Muscle of leg (tissue), 11 donors: ENCODE measurements around the gene IGF1R. TPM values are rescaled to one million over a fixed set of nuclear protein-coding genes. Genes with fewer than 3 reads are reported as not detected.

ENCODE experiments used
- DNase-seq: peaks from one replicate; pipeline ENCODE4 v3.0.0; 2013
- H3K27ac ChIP-seq: one replicate; pipeline ENCODE4 v1.5.1; 2013; ENCODE audit warnings: mild to moderate bottlenecking, low read length, control low read depth
- H3K27me3 ChIP-seq: one replicate; pipeline ENCODE4 v1.6.1; 2013; ENCODE audit warnings: low read length; ENCODE audit not compliant: control insufficient read depth, insufficient read depth
- H3K36me3 ChIP-seq: one replicate; pipeline ENCODE4 v1.6.1; 2013; ENCODE audit warnings: low read length; ENCODE audit not compliant: control insufficient read depth, insufficient read depth
- H3K4me1 ChIP-seq: one replicate; pipeline ENCODE4 v1.6.1; 2013; ENCODE audit warnings: low read length; ENCODE audit not compliant: control insufficient read depth, insufficient read depth
- H3K4me3 ChIP-seq: one replicate; pipeline ENCODE4 v1.5.1; 2013; ENCODE audit warnings: low read length, control low read depth
- H3K9me3 ChIP-seq: replicated peaks from 2 replicates; pipeline ENCODE4 v1.6.1; 2013; ENCODE audit warnings: low read depth, low read length; ENCODE audit not compliant: control insufficient read depth
- WGBS: methylation state at CpG from one replicate; pipeline ENCODE4 v1.1.5; 2013; ENCODE audit warnings: missing lambda C conversion rate; ENCODE audit not compliant: insufficient coverage; 5-methylcytosine and 5-hydroxymethylcytosine counted together
- polyA plus RNA-seq, 8 donors: library from polyadenylated mRNA; unstranded; fragments of 120-200 nt; gene quantifications; one replicate each; pipeline versions ENCODE4 v1.2.1 to v1.2.3, GENCODE V29; 2013; ENCODE audit warnings: inconsistent platforms in 1 of 8, low replicate concordance in 1 of 8; ENCODE audit not compliant: insufficient read length in 8 of 8, insufficient read depth in 1 of 8
- total RNA-seq: library from RNA; stranded (reverse); fragments of 120-200 nt; gene quantifications from one replicate; pipeline ENCODE4 v1.2.4, GENCODE V29; 2013

The IGF1R gene
- total and polyA plus RNA-seq, 9 donors, result 13.0 to 19.7 (median 18.3) TPM

GRCh38 chr15:98794211-98794610, 145.9 kb downstream of the IGF1R start:
- DNase-seq, result no peak
- Histone ChIP-seq H3K4me1 (peaks cover 9% of the 10 kb centered on the region), H3K27ac (no peak overlapping the region), H3K27me3 (no peaks in the 10 kb centered on the region), H3K4me3 (no peak overlapping the region), H3K9me3 (no peaks in the 10 kb centered on the region), H3K36me3 (no peaks in the 10 kb centered on the region)
- WGBS, result 92% methylated on average over 2 of the region's 4 CpGs

GRCh38 chr15:98794748-98795147, 146.4 kb downstream of the IGF1R start:
- H3K4me1 ChIP-seq, result peaks cover 14% of the 10 kb centered on the region
- H3K9me3 ChIP-seq, result no peaks in the 10 kb centered on the region
- H3K27me3 ChIP-seq, result no peaks in the 10 kb centered on the region
- no peak overlapping the region for H3K4me3 ChIP-seq
- H3K27ac ChIP-seq, result no peak overlapping the region
- DNase-seq, result no peak
- no CpG with 5 or more reads among the region's 3 CpGs for WGBS
- H3K36me3 ChIP-seq, result no peaks in the 10 kb centered on the region

DNA sequence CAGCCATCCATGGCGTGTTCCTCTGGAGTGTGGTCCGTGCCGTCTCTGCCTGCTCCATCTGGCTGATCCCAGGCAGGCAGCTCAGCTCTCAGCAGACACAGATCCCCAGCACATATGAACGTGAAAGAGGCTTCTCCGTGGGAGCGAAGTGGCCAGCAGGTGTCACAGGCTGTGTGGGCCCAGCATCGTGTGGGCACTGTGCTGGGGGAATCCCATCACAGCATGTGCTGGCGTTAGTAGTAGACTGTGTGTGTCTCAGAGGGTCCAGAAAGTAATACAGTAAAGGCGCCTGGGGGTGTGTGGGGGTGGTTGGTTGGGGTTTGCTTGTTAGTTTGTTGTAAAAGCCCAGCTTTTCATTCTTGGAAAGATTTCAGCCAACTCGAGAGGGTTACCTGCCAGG, 147.6 kb downstream of the IGF1R start:
- H3K36me3 ChIP-seq, result no peaks in the 10 kb centered on the region
- no peak overlapping the region for H3K4me3 ChIP-seq
- H3K4me1 ChIP-seq, result peaks cover 22% of the 10 kb centered on the region
- WGBS, result 71% methylated on average over 7 of the region's 10 CpGs
- no peaks in the 10 kb centered on the region for H3K27me3 ChIP-seq
- H3K27ac ChIP-seq, result no peak overlapping the region
- H3K9me3 ChIP-seq, result no peaks in the 10 kb centered on the region
- no peak for DNase-seq

- H3K36me3 ChIP-seq, result no peaks in the 10 kb centered on the region
- no peaks in the 10 kb centered on the region for H3K27me3 ChIP-seq
- no peak for DNase-seq
- peaks cover 31% of the 10 kb centered on the region for H3K4me1 ChIP-seq
- H3K4me3 ChIP-seq, result no peak overlapping the region
- WGBS, result 81% methylated on average over 9 of the region's 12 CpGs
- H3K27ac ChIP-seq, result no peak overlapping the region
- H3K9me3 ChIP-seq, result no peaks in the 10 kb centered on the region
These were observed 148.5 kb downstream of the IGF1R start for GRCh38 chr15:98796685-98797357.

DNA sequence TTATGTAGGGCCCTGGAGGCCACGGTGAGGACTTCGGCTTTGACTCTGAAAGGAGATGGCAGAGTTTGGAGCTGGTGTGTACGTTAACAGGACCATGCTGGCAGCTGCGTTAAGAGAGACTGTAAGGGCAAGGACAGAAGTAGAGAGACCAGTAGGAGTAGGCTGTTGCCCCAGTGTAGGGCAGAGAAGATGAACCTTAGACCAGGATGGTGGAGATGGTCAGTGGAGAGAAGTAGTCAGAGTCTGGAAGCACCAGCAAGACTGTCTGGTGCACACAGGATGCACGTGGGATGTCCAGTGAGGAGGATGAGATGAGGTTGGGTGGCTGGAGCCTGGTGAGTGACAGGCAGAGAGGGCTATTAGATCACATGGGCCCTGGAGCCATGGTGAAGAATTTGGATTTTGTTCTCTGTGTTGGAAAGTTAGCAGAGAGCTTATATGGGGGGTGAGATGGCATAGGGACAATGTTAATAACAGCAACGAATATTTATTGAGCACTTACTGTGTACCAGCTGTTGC, 150.1 kb downstream of the IGF1R start:
- no peak for DNase-seq
- no peaks in the 10 kb centered on the region for H3K9me3 ChIP-seq
- no peak overlapping the region for H3K27ac ChIP-seq
- 91% methylated on average over 6 of the region's 6 CpGs for WGBS
- H3K27me3 ChIP-seq, result no peaks in the 10 kb centered on the region
- H3K4me1 ChIP-seq, result peaks cover 35% of the 10 kb centered on the region
- H3K4me3 ChIP-seq, result no peak overlapping the region
- no peaks in the 10 kb centered on the region for H3K36me3 ChIP-seq

- peak; percentile 30 for DNase-seq
These were observed 151.4 kb downstream of the IGF1R start for GRCh38 chr15:98799461-98800390.

DNA sequence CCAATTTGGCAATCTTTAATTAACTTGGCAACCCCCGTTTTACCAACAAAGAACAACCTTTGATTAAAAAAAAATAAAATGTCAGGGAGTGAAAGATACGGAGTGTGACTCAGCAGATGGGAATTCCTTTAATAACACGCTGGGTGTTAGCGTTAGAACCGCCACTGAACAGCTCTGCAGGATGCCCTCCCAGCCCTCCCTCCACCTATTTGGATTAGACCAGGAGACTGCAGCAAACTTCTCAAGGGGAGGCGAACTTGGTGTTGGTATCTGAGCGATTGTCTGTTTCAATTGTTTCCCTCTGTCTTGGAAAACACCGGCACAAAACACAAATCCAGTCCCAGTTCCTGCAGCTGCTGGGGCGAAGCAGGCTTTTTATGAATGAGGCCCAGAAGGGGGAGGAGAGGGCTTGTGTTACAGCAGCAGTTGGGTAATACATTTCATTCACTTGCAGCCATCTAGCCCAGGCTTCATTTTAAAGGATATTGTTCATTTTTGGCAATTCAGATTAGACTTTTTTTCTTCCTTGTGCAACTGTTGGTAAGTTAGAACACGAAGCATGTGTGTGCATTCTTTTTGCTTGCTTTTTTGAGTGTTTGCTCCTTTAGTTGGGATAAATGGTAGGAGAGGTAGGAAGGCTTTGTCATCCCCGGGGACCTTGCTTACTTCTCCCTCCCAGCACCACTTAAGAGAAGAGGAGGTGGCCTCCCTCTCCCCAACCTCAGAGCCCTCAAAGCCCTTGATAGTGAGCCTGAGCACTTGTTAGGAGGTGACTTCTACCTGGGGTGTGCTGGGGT, 152.3 kb downstream of the IGF1R start:
- Histone ChIP-seq H3K4me1 (peaks cover 34% of the 10 kb centered on the region), H3K4me3 (no peak overlapping the region), H3K36me3 (no peaks in the 10 kb centered on the region), H3K9me3 (no peaks in the 10 kb centered on the region), H3K27ac (peak overlapping the region; percentile 80), H3K27me3 (no peaks in the 10 kb centered on the region)
- DNase-seq, result peak; percentile 98
- WGBS, result no CpG with 5 or more reads among the region's 11 CpGs

More at GRCh38 chr15:98799461-98800390, 151.4 kb downstream of the IGF1R start:
- Histone ChIP-seq H3K27me3 (no peaks in the 10 kb centered on the region), H3K36me3 (no peaks in the 10 kb centered on the region), H3K4me1 (peaks cover 34% of the 10 kb centered on the region), H3K4me3 (no peak overlapping the region), H3K27ac (peak overlapping the region; percentile 73), H3K9me3 (no peaks in the 10 kb centered on the region)
- WGBS, result 25% methylated on average over 4 of the region's 11 CpGs

- Histone ChIP-seq H3K4me3 (no peak overlapping the region), H3K36me3 (no peaks in the 10 kb centered on the region), H3K4me1 (peaks cover 34% of the 10 kb centered on the region), H3K27me3 (no peaks in the 10 kb centered on the region), H3K27ac (peak overlapping the region; percentile 80), H3K9me3 (no peaks in the 10 kb centered on the region)
- DNase-seq, result no peak
- WGBS, result 46% methylated on average over 4 of the region's 6 CpGs
These were observed 152.9 kb downstream of the IGF1R start for GRCh38 chr15:98801234-98801561.

DNA sequence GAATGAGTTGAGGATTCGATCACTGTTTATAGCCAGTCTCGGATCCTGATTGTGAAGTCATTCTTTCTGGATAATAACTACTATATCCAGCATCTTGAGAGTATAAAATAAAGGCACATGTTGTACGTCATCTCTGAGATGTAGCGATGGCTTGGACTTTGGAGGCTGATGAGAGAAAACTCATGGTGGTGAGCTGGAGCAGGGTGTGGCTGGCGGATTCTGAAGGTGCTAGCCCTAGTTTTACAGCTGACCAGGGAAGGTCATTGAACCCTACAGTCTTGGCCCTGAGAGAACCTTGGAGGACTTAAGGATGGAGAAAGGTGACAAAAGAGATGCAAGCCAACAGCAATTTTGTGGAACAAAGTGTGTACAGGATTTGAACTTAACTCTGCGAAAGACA, 153.8 kb downstream of the IGF1R start:
- 92% methylated on average over 4 of the region's 6 CpGs for WGBS
- no peaks in the 10 kb centered on the region for H3K9me3 ChIP-seq
- no peak overlapping the region for H3K4me3 ChIP-seq
- H3K27me3 ChIP-seq, result no peaks in the 10 kb centered on the region
- H3K4me1 ChIP-seq, result peaks cover 30% of the 10 kb centered on the region
- no peak overlapping the region for H3K27ac ChIP-seq
- H3K36me3 ChIP-seq, result no peaks in the 10 kb centered on the region
- no peak for DNase-seq
